Keratinocyte (primary cell): Measurements from ENCODE around the gene ABI1. TPM values are rescaled to one million over a fixed set of nuclear protein-coding genes. Genes with fewer than 3 reads are reported as not detected.
"Not testable (repeated sequence)": the region's sequence is repeated elsewhere in the genome, so short reads cannot be mapped to it uniquely, and the experiment has no call there.

ENCODE experiments used
- DNase-seq: peaks from one replicate; pipeline ENCODE4 v3.0.0-alpha.2; 2011; ENCODE audit warnings: low read depth, missing footprints, low spot score
- FAIRE-seq: peaks from 2 replicates; lab custom pipeline; 2011; peaks lifted over from hg19 to GRCh38; lab: Jason Lieb, UNC
- H2AFZ ChIP-seq: 2 replicates; pipeline ENCODE4 v1.6.0; 2012; ENCODE audit warnings: low read length, control low read depth, inconsistent platforms; ENCODE audit not compliant: control insufficient read depth
- H3K27ac ChIP-seq: 2 replicates; pipeline ENCODE4 v1.5.1; 2011; ENCODE audit warnings: low read length; ENCODE audit not compliant: control insufficient read depth, insufficient read depth
- H3K27me3 ChIP-seq: 3 replicates; pipeline ENCODE4 v1.6.0; 2011; ENCODE audit warnings: low read length; ENCODE audit not compliant: control insufficient read depth, insufficient read depth; ENCODE audit errors: extremely low read depth
- H3K36me3 ChIP-seq, 2 experiments: 2 replicates in 1 of 2; 3 replicates in 1 of 2; pipeline ENCODE4 v1.5.1; 2011; ENCODE audit warnings: low read length in 2 of 2, mild to moderate bottlenecking in 1 of 2; ENCODE audit not compliant: control insufficient read depth in 2 of 2, insufficient read depth in 2 of 2; ENCODE audit errors: extremely low read depth in 1 of 2
- H3K4me1 ChIP-seq: 3 replicates; pipeline ENCODE4 v1.5.1; 2011; ENCODE audit warnings: low read length; ENCODE audit not compliant: control insufficient read depth, insufficient read depth; ENCODE audit errors: extremely low read depth
- H3K4me2 ChIP-seq: 3 replicates; pipeline ENCODE4 v1.6.0; 2011; ENCODE audit warnings: low read depth, low read length; ENCODE audit not compliant: control insufficient read depth, insufficient read depth; ENCODE audit errors: extremely low read depth
- H3K4me3 ChIP-seq, 3 experiments: fragments of 200-600 bp in 1 of 3; sonication (generic) in 1 of 3; 2 replicates in 2 of 3; 3 replicates in 1 of 3; pipeline ENCODE4 v1.5.1; 2011 to 2016; ENCODE audit warnings: low read length in 3 of 3, mild to moderate bottlenecking in 3 of 3, control low read depth in 2 of 3, inconsistent platforms in 1 of 3, low read depth in 1 of 3, mixed read lengths in 1 of 3, mixed run types in 1 of 3, moderate library complexity in 1 of 3; ENCODE audit not compliant: control insufficient read depth in 2 of 3, insufficient read depth in 2 of 3; ENCODE audit errors: extremely low read depth in 1 of 3
- H3K79me2 ChIP-seq: 2 replicates; pipeline ENCODE4 v1.6.0; 2012; ENCODE audit warnings: low read length; ENCODE audit not compliant: control insufficient read depth, insufficient read depth
- H3K9ac ChIP-seq: 3 replicates; pipeline ENCODE4 v1.6.0; 2011; ENCODE audit warnings: low read length; ENCODE audit not compliant: control insufficient read depth, insufficient read depth; ENCODE audit errors: extremely low read depth
- H3K9me1 ChIP-seq: 3 replicates; pipeline ENCODE4 v1.6.0; 2011; ENCODE audit warnings: low read length; ENCODE audit not compliant: control insufficient read depth, insufficient read depth; ENCODE audit errors: extremely low read depth
- H3K9me3 ChIP-seq: 2 replicates; pipeline ENCODE4 v1.5.1; 2012; ENCODE audit warnings: low read depth, low read length; ENCODE audit not compliant: control insufficient read depth
- H4K20me1 ChIP-seq: 3 replicates; pipeline ENCODE4 v1.6.0; 2011; ENCODE audit warnings: low read length; ENCODE audit not compliant: control insufficient read depth, insufficient read depth; ENCODE audit errors: extremely low read depth
- EZH2 ChIP-seq: IDR thresholded peaks from one replicate; pipeline ENCODE4 v1.6.1; 2012; ENCODE audit warnings: inconsistent platforms, mild to moderate bottlenecking, low read length, moderate library complexity
- dilution Hi-C: fragments of 300-500 bp; cut with MboI; formaldehyde crosslinking; loops from one replicate; pipeline ENCODE4 v1.7.0; 2020; ENCODE audit warnings: low sequenced_read_pairs; ENCODE audit not compliant: extremely low pct_ligation_motif_present
- polyA plus RNA-seq, 5 experiments: library from polyadenylated mRNA; depleted of rRNA in 3 of 5; stranded (reverse) in 3 of 5; stranded (forward) in 1 of 5; unstranded in 1 of 5; fragments of >200 nt; gene quantifications; 1 replicate in 1 of 5; 2 replicates in 3 of 5; 3 replicates in 1 of 5; pipeline versions ENCODE4 v1.2.1 to v1.2.3, GENCODE V29; 2011 to 2012; ENCODE audit warnings: missing spikeins in 2 of 5, low read depth in 1 of 5, low replicate concordance in 1 of 5
- TF ChIP-seq, protein P1 (sequence below), 3 experiments: IDR thresholded peaks in 1 of 3; conservative IDR thresholded peaks in 1 of 3; optimal IDR thresholded peaks in 1 of 3; 2 replicates in 2 of 3; 3 replicates in 1 of 3; pipeline versions ENCODE3 to v1.5.1; 2011; ENCODE audit warnings: low read length in 3 of 3, mild to moderate bottlenecking in 3 of 3, moderate library complexity in 2 of 3, control low read depth in 1 of 3, inconsistent platforms in 1 of 3; ENCODE audit not compliant: insufficient read depth in 2 of 3; ENCODE audit errors: extremely low read depth in 1 of 3

The ABI1 gene
- polyA plus RNA-seq, 1 donor (not counting 4 experiments of a cell fraction or from before 2014, with no cell fraction given), result 78.9 TPM

- H3K36me3 ChIP-seq, result no peaks in the 10 kb centered on the region
- no peak overlapping the region for H3K4me3 ChIP-seq
- H2AFZ ChIP-seq, result no peak overlapping the region
- H3K9me3 ChIP-seq, result no peaks in the 10 kb centered on the region
- peaks cover 10% of the 10 kb centered on the region for H3K4me1 ChIP-seq
- no peak overlapping the region for H3K9ac ChIP-seq
- no peak for DNase-seq
- dilution Hi-C loops, result no loop called here
- H3K79me2 ChIP-seq, result peaks cover 77% of the 10 kb centered on the region
- H3K4me2 ChIP-seq, result no peak overlapping the region
- H3K27me3 ChIP-seq, result no peaks in the 10 kb centered on the region
- no peak for FAIRE-seq
- no peaks in the 10 kb centered on the region for H3K9me1 ChIP-seq
- H4K20me1 ChIP-seq, result no peaks in the 10 kb centered on the region
- TF ChIP-seq, protein P1, sequence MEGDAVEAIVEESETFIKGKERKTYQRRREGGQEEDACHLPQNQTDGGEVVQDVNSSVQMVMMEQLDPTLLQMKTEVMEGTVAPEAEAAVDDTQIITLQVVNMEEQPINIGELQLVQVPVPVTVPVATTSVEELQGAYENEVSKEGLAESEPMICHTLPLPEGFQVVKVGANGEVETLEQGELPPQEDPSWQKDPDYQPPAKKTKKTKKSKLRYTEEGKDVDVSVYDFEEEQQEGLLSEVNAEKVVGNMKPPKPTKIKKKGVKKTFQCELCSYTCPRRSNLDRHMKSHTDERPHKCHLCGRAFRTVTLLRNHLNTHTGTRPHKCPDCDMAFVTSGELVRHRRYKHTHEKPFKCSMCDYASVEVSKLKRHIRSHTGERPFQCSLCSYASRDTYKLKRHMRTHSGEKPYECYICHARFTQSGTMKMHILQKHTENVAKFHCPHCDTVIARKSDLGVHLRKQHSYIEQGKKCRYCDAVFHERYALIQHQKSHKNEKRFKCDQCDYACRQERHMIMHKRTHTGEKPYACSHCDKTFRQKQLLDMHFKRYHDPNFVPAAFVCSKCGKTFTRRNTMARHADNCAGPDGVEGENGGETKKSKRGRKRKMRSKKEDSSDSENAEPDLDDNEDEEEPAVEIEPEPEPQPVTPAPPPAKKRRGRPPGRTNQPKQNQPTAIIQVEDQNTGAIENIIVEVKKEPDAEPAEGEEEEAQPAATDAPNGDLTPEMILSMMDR (optimal IDR thresholded peaks at IDR 0.05 in 1 of 3, IDR thresholded peaks at IDR 0.05 in 1 of 3, conservative IDR thresholded peaks at IDR 0.05 in 1 of 3; ENCODE audit: extremely low read depth in 1 of 3, insufficient read depth in 2 of 3, low read length in 3 of 3), result no peak
- no peak for TF ChIP-seq EZH2
- H3K27ac ChIP-seq, result no peak overlapping the region
Observed at GRCh38 chr10:26790221-26790995, 70.3 kb downstream of the ABI1 start.

DNA sequence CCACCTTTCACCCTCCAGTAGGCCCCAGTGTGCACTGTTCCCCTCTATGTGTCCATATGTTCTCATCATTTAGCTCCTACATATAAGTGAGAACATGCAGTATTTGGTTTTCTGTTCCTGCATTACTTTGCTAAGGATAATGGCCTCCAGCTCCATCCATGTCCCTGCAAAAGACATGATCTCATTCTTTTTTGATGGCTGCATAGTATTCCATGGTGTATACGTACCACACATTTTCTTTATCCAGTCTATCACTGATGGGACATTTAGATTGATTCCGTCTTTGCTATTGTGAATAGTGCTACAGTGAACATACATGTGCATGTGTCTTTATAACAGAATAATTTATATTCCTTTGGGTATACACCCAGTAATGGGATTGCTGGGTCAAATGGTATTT, 71.0 kb downstream of the ABI1 start:
- H3K9me3 ChIP-seq, H3K36me3 ChIP-seq, H2AFZ ChIP-seq, H3K9me1 ChIP-seq, FAIRE-seq, H3K27ac ChIP-seq, H3K9ac ChIP-seq, H3K4me2 ChIP-seq, H3K4me3 ChIP-seq, H3K27me3 ChIP-seq, DNase-seq, dilution Hi-C loops, H4K20me1 ChIP-seq: not testable (repeated sequence)
- Histone ChIP-seq H3K79me2 (peaks cover 71% of the 10 kb centered on the region), H3K4me1 (peaks cover 16% of the 10 kb centered on the region)
